GM19025 (cell line): ENCODE measurements around the gene ZNF726.
"Not testable (repeated sequence)": the region's sequence is repeated elsewhere in the genome, so short reads cannot be mapped to it uniquely, and the experiment has no call there.

Experiments used
- ATAC-seq: cut with Tn5 transposase; IDR thresholded peaks from one replicate; pipeline ENCODE4 v1.9.1; 2021; ENCODE audit warnings: mild to moderate bottlenecking, low read depth, moderate library complexity; ENCODE audit not compliant: unreplicated experiment

Gene ZNF726

DNA sequence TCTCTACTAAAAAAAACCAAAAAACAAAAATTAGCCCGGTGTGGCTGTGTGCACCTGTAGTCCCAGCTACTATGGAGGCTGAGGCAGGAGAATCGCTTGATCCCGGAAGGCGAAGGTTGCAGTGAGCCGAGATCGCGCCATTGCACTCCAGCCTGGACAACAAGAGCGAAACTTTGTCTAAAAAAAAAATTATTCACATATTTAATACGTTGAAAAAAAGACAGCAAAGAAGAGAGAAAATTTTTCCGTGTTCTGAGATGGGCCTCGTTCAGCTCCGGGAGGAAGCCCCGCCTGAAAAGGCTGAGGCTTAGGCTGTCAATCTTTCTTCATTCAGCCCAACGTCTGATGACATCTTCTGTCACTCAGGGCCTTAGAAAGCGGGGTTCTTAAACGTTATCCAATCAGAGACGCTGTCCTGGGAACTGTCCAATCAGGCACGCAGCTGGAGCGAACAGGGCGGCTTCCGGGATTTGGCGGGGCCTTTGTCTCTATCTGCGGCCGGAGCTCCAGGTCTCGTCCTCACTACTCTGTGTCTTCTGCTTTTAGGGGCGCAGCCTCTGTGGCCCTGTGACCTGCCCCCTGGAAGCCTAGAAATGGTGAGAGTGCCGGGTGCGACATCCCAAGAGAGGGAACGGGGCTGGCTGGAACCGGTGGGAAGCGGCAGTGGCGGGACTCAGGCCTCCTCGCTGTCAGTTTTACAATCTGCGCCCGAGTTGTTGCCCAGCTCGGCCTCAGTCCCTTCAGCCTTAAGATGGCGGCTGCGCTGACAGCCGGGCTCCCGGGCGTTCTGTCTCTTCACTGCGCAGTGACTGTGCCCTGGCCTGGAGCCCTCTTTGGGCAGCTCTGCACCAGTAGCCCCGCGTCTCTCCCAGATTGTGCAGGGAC, at the start of gene ZNF726:
TSS of gene ZNF726 (plus strand) at position 485 of the 885 bp plus-strand sequence. CDS start at position 594, 109 bp downstream.
- ATAC-seq: peak; percentile 97

DNA sequence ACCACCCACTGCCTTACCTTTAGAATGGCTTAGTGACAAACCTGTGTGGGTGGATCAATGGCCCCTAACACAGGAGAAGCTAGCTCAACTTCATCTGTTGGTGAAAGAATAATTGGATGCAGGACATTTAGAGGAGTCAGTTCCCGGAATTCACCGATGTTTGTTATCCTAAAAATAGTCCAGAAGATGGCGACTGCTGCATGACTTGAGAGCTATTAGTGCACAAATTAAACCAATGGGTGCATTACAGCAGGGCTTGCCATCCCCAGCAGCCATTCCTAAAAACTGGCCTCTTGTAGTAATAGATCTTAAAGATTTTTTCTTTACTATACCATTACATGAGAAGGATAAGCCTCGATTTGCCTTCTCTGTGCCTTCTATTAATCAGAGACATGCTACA, 46.8 kb upstream of the ZNF726 start:
- no peak for ATAC-seq

DNA sequence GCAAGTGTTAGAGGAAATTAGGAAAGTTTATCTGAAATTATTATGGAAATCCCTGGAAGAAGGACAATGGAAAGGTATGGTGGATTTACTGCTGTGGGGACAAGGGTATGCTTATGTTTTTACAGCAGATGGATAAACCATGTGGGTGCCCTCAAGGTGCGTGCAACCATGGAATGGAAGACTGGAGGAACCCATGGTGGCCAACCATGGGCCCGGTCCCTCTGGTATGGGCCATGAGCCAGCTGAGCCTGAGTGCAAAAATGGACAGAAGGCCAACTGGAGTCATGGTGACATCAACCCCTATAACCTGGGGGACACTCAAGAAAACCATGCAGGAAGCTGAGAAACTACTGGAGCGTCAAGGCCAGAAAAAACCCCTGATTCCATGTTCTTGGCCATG, 46.1 kb upstream of the ZNF726 start:
- no peak for ATAC-seq

DNA sequence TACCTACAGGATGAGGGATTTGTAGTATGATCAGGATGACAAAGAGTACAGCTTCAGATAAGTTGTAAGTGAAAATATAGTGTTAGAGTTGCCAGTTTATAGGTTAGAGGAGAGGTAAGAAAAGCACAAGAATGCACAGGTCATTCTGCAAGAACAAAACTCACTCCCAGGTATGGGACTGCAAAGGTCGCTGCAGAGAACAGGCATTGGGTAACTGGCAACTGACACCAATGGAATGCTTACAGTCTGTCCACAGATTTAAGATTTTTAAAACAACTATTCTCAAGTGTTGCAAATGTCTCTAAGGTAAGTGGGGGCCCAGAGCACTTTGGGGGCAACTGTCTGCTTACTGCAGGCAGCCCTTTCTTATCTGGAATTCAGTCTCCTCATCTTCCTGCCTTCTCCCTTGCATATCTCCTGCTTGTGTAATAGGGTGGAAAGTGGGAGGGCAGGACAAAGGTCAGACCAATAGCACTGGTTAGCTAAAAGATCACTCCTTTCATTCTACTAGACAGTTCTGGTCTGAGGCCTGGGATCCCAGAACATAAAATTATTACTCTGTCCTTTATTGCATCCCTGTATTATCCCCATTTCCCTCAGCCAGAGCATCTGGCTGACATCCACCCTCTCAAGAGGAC, 42.3 kb upstream of the ZNF726 start:
- no peak for ATAC-seq

DNA sequence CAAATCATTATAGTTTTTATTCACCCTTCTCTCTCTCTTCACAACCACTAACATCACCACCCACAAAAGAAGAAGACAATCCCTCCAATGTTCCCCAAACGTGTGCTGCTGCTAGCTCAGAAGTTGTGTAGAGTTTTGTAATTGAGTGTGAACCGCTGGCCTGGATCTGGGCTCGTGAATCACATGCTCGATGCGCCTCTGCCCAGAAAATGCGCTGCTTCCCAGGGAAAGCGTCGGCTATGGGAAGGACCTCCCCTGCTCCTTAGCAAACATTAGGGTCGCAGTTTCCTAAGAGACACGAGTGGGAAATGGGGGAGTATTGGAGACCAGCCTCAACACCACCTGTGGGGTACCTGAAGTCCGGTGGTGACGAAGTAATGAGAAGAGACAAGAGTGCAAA, 38.4 kb upstream of the ZNF726 start:
- no peak for ATAC-seq

DNA sequence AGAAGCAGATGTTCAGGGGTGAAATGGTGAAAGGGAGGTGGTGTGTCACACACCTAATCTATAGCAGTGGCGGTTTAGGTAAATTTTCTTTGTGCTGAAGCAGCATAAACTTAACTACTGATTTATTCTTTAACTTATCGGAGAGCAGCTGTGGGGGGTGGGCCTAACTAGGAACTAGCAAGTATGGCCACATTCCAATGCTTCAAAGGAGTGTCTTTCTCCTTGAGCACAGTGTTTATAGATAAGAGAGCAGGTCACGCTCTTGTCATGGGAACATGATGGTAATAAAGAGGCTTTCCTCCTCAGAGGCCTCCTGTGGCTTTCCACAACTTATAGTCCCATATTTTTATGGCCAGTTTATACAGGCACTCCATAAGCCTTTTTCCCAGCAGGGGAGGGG, 37.9 kb upstream of the ZNF726 start:
- ATAC-seq: not testable (repeated sequence)

DNA sequence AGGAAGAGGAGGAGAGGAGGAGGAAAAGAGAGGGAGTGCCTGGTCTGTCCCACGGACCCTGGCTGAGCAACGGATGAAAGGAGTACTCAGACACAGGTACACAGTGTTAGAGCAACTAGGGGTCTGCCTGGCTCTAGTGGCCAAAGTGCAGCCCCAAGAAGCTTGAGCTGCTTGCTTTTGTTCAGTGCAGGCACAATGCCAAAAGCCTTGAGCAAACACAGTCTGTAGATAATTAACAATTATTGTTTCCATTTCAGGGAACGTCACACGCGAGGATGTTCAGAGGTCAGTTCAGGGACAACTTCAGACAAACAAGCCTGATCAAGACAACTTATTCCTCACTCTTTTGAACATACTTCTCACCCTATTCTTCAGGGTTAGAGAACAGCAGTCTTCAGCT, 32.2 kb upstream of the ZNF726 start:
- no peak for ATAC-seq

DNA sequence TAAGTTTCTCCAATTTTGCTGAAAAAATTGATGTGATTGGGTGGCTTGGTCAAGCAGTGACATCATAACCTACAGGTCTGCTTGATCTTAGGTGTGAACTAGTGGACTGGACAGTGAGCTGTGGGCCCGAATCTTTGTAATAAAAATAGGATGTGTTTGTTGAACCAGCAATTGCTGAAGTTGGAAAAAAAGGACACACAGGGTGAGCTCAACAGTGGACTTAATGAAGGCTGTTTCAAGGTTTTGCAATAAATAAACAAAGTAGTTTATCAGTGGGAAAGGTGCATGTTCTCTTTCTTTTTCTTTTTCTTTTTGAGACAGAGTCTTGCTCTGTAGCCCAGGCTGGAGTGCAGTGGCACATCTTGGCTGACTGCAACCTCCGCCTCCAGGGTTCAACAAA, 30.3 kb upstream of the ZNF726 start:
- no peak for ATAC-seq

DNA sequence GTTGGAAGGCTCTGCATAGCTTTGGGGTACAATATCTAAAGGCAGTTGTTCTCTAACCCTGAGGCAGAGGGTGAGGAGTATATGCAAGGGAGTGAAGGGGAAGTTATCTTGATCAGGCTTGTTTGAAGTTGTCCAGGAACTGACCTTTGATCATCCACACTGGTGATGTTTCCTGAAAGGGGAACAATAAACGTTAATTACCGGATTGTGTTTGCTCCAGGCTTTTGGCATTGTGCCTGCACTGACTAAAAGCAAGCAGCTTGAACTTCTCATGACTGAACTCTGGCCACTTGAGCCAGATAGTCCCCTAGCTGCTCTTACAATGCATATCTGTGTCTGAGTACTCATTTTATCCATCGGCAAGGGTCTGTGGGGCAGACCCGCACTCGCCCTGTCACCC, 27.0 kb upstream of the ZNF726 start:
- no peak for ATAC-seq

DNA sequence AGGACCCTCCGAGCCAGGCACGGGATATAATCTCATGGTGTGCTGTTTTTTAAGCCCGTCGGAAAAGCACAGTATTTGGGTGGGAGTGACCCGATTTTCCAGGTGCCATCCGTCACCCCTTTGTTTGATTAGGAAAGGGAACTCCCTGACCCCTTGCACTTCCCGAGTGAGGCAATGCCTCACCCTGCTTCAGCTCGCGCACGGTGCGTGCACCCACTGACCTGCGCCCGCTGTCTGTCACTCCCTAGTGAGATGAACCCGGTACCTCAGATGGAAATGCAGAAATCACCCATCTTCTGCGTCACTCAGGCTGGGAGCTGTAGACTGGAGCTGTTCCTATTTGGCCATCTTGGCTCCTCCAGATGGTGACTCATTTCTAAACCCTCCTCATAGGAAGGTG, 18.6 kb upstream of the ZNF726 start:
- not testable (repeated sequence) for ATAC-seq

DNA sequence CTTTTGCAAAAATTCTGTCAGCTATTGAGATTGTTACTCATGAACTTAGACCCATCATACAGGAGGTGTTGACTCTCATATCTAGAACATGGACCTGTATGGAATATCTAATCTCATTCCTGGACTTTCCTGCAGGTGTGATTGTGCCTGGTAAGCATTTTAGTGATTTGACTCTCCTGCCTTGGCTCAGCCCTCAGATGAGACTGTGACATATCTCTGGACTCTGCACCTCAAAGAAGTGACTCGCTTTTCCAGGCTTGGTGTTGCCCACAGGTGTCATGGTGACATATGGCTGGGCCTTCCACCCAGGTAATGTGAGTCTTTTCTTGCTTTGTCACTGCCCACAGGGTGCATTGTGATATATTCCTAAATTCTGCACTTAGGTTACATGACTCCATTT, 17.8 kb upstream of the ZNF726 start:
- no peak for ATAC-seq

DNA sequence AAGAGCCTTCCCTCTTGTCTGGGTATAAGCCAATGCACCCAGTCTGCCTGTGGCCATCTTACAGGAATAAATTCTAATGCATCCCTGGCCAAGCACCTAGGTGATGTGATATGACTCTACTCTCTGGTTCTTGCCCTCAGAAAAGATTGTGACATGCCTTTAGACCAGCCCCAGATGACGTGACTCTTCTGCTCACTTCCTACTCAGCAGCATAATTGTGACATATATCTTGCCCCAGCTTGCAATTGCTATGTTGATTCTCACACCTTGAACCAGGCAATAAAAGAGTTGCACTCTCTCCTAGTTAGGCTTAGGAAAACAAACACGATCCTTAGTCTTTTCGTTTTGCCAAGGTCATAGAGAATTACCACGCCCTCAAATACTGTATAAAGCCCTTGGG, 13.3 kb upstream of the ZNF726 start:
- no peak for ATAC-seq

DNA sequence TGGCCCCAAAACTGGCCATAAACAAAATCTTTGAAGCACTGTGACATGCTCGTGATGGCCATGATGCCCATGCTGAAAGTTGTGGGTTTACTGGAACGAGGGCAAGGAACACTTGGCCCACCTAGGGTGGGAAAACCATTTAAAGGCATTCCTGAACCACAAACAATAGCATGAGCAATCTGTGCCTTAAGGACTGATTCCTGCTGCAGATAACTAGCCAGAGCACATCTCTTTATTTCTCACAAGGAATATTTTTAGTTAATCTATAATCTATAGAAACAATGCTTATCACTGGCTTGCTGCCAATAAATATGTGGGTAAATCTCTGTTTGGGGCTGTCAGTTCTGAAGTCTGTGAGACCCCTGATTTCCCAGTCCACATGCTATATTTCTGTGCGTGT, 10.3 kb upstream of the ZNF726 start:
- no peak for ATAC-seq

DNA sequence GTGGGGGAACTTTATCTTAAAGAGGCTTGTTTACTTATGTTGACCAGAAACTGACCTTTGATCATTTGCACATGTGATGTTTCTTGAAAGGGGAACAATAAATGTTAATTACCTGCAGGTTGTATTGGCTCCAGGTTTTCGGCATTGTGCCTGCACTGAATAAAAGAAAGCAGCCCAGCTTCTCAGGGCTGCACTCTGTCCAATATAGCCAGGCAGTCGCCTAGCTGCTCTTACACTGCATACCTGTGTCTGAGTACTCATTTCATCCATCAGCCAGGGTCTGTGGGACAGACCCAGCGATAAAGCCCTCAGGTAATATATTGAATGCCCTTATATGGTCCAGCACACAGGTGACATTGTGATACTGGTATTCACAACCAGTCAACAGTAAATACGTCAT, 8.9 kb upstream of the ZNF726 start:
- no peak for ATAC-seq

DNA sequence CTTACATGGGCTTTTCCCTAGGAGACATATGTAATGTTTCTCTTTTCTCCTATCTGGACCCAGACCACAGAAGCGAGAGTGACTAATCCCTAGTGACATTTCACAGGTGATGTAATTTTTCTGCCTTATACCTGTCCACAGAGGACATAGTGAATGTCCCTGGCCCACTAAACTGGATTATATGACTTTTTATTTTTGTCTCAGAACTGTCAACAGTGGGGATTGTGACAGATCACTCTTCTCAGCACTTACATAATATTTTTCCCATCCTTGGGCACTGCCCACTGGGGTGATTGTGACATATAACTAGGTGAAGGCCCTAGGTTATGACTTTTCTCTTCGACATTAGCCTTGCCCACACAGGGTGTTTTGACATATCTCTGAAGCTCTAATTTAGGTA, 7.9 kb upstream of the ZNF726 start:
- ATAC-seq: no peak

DNA sequence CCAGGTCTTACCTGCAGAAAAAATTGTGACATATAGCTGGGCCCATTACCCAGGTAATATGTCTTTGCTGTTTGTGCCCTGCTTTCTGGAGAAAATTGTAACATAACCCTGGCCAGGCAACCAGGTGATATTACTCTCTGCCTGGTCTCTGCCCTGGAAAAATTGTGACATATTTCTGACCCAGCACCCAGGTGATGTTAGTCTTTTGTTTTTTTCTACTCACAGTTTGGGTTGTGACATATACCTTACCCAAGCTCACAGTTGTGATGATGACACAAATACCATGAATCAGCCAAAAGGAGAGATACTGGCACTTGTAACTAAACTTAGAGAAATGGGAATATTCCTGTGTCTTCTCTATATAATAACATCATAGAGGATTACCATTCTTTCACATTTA, 6.5 kb upstream of the ZNF726 start:
- ATAC-seq: no peak

DNA sequence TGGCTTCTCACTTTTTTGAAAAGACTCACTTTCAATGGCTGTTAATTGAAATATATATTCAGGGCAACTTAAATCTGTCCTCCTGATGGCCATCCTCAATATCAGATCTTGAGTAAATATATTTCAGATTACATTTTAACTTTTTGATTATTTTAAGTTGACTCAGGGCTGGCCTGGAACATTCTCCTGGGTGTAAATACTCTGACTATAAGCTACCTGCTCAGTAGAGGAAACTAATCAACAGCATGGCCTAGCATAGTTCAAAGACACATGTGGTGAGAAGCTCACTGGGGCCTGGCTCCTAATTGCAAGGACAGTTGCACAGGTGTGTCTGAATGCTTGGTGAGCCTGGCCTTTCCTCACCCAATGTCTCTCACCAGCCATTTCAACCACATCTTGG, 5.5 kb upstream of the ZNF726 start:
- ATAC-seq: no peak

DNA sequence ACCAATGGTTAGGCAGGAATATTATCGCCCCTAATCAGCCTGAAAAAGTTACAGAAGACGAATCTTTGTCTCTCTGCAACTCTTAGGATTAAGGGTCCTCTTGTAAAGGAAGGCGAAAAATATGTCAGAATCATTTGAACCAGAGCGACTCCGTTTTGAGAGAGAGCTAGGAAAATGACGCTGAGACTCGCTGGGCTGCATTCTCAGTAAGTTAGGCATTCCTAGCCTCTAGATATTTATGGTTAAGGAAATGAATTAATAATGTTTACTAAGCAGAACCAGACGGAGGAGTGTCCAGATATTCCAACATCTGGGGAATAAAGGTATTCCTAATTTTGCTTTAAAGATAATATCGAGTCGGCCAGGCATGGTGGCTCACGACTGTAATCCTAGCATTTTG, 755 bp upstream of the ZNF726 start:
- ATAC-seq: no peak

DNA sequence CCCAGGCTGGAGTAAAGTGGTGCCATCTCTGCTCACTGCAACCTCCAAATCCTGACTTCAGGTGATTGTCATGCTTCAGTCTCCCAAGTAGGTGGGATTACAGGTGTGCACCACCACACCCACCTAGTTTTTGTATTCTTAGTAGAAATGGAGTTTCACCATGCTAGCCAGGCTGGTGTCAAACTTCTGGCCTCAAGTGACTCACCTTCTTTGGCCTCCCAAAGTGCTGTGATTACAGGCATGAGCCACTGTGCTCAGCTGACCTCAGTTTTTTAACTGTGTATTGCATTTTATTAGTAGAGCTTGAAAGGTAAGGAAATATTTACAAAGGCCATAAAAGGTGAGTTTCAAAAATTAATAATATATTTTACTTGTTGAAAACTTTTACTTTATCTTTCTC, 2.3 kb downstream of the ZNF726 start:
- no peak for ATAC-seq

DNA sequence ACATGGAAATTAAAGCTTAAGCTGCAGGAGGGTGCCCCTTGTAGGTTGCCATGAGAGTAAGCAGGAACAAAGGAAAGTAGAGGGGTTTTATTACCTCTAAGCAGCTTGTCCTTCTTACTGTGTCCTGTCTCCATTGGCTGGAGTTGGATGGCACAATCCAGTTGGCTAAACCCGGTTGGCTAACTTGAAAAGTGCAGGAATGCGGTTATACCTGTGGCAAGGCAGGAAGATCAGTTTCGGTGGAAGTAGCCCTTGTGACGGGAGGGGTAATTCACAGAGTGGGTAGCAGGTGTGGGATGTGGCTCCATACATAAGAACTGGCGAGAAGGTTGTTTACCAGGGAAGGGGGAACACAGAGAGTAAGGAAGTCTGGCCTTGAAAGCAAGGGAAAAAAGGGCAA, 3.2 kb downstream of the ZNF726 start:
- ATAC-seq: no peak

DNA sequence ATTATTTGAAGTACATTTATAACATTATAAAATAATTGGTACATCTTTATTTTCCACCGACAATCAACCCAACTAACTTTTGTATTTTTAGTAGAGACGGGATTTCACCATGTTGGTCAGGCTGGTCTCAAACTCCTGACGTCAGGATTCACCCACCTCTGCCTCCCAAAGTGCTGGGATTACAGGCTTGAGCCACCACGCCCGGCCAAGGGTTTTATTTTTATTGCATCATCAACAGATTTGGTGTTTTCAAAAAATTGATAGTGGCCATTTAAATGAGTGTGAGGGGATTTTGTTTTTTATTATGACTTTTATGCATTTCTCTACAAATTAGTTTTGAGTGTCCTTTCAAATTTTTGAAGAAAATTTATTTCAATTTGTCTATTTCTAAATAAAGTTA, 10.6 kb downstream of the ZNF726 start:
- no peak for ATAC-seq

DNA sequence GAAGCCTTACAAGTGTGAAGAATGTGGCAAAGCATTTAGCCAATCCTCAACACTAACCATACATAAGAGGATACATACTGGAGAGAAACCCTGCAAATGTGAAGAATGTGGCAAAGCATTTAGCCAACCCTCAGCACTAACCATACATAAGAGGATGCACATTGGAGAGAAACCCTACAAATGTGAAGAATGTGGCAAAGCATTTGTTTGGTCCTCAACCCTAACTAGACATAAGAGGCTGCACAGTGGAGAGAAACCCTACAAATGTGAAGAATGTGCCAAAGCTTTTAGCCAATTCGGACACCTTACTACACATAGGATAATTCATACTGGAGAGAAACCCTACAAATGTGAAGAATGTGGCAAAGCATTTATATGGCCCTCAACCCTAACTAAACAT, 18.2 kb downstream of the ZNF726 start:
- ATAC-seq: no peak
